NCI-H2227 (cell line): ENCODE results near the gene UBE3D.
"Not testable (repeated sequence)": the region's sequence is repeated elsewhere in the genome, so short reads cannot be mapped to it uniquely, and the experiment has no call there.

Experiments
- DNase-seq: peaks from one replicate; lab custom pipeline; 2025; ENCODE audit not compliant: unreplicated experiment; lab: John Stamatoyannopoulos, UW

The UBE3D gene

GRCh38 chr6:82980086-82980485 is 85.6 kb downstream of the UBE3D start:
- DNase-seq: no peak

DNA sequence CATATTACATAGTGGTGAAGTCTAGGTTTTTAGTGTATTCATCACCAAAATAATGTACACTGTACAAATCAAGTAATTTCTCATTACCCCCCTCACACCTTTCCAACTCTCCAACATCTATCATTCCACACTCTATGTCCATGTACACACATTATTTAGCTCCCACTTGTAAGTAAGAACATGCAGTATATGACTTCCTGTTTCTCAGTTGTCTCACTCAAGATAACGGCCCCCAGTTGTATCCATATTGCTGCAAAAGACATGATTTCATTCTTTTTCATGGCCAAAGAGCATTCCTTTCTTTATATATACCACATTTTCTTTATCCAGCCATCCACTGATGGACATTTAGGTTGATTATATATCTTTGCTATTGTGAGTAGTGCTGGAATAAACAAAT is 86.0 kb downstream of the UBE3D start:
- DNase-seq: no peak

DNA sequence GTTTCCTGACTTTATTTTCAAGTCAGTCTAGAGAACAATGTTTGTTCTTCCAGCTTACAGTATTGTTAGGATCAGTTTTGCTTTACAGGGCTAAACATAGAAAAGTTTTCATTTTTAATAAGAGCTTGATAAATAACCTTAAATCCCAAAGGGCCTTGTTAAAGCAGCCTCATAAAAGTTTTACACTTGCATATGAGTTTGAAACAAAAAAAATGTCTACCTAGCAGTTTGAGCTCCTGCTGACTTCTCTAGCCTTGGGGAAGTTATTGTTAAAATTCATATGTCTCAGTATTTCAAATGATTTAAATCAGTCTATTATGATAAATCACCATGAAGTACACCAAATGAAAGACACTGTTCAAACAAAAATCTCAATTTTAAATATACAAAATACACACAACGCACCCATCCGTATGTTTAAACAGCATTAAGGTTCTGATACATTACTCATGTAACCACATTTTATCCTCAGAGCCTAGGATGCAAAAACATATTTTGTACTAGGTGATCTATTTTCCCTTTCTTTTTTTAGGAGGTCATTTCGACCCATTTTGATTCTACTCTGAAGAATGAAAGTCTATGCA is 87.2 kb downstream of the UBE3D start:
- no peak for DNase-seq

DNA sequence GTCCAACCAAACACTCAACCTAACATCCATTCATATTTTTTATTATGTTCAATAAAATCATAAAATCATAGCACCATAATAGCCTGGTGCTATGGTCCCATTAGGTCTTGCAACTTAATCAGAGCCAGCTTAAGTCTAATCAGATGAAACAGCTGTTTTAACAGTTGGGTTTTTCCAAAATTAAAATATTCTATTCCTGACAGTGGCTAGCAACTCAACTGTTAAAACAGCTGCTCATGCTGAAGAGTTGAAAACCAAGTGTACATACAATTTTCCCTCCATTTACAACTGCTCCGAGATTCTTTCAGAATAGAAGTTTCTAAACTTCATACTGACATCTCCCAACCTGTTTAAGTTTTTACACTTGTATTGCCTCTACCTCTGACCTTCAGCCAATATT is 89.5 kb downstream of the UBE3D start:
- no peak for DNase-seq

- no peak for DNase-seq
Measured at GRCh38 chr6:82971877-82972460, 93.7 kb downstream of the UBE3D start.

- DNase-seq: no peak
Measured at GRCh38 chr6:82970839-82971238, 94.8 kb downstream of the UBE3D start.

DNA sequence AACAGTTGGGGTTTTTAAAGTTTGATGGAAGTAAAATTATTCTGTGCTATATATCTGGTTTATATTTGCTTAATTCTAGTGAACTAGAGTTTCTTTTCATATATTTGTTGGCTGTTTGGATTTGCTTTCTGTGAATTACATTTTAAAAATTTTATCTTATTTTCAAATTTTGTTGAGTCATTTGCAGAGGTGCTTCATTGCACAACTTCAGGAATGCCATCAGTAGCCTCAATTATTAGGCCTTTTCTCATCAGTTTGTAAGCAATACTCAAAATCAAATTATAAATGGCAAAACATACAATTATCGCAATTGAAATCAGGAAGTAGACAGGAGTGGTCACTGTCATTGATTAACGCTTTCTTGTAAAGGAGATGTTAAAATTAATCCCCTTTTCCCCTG is 96.9 kb downstream of the UBE3D start:
- DNase-seq: no peak

- no peak for DNase-seq
Measured at GRCh38 chr6:82963191-82963925, 102.3 kb downstream of the UBE3D start.

GRCh38 chr6:82959385-82959941 is 106.2 kb downstream of the UBE3D start:
- no peak for DNase-seq

DNA sequence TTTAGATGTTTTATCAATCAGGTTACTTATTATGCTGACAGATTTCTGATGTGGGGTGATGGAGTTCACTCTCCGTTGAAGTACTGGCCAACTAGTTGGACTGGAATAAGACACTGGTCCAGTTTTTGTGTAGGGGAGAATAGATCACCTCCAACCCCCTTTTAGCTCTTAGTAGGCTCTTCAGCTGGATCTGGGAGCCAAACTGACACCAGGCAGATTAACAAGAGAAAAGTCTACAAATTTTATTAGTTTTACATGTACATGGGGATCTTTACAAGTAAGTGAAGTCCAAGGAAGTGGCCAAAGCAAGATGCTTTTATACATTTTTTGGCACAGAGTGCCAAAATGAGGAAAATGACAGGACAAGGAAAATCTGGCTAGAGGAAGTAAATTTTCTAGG is 107.1 kb downstream of the UBE3D start:
- DNase-seq: no peak

- no peak for DNase-seq
Measured at GRCh38 chr6:82957868-82958245, 107.8 kb downstream of the UBE3D start.

DNA sequence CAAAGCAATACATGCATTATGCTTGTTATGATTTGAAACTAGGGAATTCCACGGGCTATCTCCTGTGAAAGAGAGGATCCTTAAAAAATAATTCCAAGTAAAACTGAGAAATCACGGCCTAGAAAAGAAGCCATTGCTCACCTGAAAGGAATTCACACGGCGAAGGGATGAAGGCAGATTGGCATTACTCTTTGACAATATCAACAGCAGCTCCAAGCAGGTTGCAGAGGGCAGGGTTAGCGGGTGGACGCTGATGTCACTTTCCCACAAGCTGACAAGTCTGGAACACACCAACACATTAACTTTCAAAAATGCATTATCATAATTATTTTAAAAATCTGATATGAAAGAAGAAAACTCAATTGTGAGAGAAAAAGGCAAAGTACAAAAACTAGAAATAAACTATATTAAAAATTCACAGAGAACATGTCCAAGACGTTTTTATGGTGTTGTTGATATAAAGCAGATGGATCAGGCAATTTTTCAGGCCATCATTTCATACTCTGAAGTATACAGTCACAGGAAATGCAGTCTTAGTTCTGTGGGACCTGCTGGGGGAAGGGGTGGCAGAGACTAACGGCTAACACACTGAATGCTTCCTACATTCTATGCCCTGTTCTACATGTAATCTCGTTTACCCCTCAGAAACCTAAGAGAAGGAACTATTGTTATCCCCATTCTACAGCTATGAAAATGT is 108.3 kb downstream of the UBE3D start:
- no peak for DNase-seq

GRCh38 chr6:82955841-82956240 is 109.8 kb downstream of the UBE3D start:
- no peak for DNase-seq

GRCh38 chr6:82954937-82955577 is 110.6 kb downstream of the UBE3D start:
- no peak for DNase-seq

DNA sequence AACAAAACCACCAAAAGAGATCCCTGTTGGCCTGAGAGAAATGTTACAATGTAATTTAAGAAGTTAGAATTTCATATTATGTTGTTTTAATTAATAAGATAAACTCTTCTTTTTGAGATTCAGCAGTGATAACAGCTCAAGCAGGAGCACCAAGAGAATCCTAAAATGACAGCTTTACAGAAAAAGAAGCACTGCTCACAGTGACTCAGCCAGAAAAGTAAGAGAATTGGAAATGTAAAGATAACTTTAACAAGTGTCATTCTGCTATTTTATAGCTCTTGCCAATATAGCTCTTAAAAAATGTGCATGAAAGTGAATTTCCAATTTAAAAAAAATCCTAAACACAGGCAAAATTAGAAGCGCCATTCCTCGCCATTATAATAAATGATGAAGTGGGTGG is 111.3 kb downstream of the UBE3D start:
- DNase-seq: no peak

DNA sequence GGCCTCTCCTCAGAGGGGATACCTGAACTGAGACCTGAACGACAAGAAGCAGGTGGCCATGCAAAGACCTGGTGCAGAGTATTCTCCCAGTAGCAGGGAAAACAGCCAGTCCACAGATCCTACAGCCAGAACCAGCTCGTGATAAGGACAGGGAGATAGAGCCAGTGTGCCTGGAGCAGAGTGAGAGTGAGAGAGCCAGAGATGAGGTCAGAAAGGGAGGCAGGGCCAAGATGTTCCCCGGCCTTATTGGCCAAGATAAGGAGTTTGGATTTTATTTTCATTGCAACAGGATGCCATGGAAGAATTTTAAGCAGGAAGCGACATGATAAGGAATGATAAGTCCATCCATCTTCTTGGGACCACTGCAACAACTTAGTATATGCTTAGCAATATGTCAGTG is 111.8 kb downstream of the UBE3D start:
- no peak for DNase-seq

GRCh38 chr6:82951935-82952334 is 113.7 kb downstream of the UBE3D start:
- no peak for DNase-seq

DNA sequence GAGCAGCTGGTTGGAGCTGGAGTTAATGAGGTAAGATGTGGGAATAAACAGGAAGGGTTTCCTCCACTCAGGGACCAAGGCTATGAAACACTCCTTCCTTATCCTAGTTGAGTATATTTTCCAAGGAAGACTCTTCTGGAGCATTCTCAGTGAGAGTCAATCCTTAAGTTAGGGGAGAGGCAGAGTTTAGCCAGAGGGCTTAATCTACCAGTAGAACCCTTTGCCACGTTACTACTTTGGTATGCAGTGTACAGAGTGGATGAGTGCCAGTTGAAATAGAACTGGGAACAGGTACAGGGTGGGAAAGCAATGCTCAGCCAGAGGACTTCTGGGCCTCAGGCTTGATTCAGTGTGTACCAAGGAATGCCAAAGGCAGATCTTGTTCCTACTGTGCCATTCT is 114.3 kb downstream of the UBE3D start:
- DNase-seq: no peak

DNA sequence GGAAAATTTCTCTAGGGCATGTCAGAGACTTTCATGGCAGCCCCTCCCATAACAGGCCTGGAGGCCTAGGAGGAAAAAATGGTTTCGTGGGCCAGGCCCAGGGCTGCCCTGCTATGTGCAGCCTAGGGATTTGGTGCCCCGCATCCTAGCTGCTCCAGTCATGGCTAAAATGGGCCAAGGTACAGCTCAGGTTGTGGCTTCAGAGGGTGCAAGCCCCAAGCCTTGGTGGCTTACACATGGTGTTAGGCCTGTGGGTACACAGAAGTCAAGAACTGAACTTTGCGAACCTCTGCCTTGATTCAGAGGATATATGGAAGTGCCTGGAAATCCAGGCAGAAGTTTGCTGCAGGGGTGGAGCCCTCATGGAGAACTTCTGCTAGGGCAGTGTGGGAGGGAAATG is 134.7 kb downstream of the UBE3D start:
- DNase-seq: not testable (repeated sequence)

DNA sequence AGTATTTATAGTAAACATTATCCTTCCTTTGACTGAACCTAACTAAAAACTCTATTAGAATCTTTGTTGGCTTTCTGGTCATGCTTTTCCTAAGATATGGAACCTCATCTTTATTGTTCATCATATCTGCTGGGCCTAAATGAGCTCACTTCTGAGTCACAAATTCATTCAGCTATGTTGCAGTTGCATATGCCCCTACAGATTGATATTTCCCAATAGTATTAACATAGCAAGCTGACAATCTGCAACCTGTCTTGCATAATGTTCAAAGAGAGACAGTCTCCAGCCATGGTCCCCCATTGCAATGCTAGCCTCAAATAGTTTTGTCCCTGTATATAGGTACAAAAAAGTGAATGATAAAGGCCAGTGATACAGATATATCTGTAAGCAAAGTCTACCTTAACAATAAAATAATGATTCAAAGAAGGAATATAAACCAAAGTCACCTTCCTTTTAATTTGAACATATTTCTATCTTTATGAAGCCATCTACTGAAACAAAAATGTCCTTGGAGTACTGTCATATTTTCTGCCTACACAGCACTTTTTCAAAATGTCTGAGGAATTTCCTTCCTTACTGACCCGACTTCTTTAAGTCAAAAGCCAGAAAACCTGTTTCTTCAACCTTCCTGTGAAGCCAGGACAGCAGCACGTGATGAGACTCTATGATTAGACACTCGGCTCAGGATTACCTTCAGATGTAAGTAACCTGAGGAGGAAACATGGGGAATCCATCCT is 140.7 kb downstream of the UBE3D start:
- DNase-seq: no peak

GRCh38 chr6:82921258-82921657 is 144.4 kb downstream of the UBE3D start:
- DNase-seq: no peak
